ENCODE results near the gene WFDC2.

Gene WFDC2

GRCh38 chr20:45518282-45518681 is 48.7 kb downstream of the WFDC2 start:
- no peak overlapping the region for H3K4me3 ChIP-seq (ENCODE audit: low read length)
- TF ChIP-seq, protein P1, sequence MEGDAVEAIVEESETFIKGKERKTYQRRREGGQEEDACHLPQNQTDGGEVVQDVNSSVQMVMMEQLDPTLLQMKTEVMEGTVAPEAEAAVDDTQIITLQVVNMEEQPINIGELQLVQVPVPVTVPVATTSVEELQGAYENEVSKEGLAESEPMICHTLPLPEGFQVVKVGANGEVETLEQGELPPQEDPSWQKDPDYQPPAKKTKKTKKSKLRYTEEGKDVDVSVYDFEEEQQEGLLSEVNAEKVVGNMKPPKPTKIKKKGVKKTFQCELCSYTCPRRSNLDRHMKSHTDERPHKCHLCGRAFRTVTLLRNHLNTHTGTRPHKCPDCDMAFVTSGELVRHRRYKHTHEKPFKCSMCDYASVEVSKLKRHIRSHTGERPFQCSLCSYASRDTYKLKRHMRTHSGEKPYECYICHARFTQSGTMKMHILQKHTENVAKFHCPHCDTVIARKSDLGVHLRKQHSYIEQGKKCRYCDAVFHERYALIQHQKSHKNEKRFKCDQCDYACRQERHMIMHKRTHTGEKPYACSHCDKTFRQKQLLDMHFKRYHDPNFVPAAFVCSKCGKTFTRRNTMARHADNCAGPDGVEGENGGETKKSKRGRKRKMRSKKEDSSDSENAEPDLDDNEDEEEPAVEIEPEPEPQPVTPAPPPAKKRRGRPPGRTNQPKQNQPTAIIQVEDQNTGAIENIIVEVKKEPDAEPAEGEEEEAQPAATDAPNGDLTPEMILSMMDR (conservative IDR thresholded peaks at IDR 0.05; ENCODE audit: low read depth, low read length) = no peak
- no peak for DNase-seq (ENCODE audit: low read depth)

GRCh38 chr20:45523821-45524220 is 54.3 kb downstream of the WFDC2 start:
- H3K4me3 ChIP-seq (ENCODE audit: low read length) = no peak overlapping the region
- TF ChIP-seq, protein P1 (conservative IDR thresholded peaks at IDR 0.05; ENCODE audit: low read depth, low read length) = no peak
- no peak for DNase-seq (ENCODE audit: low read depth)

- TF ChIP-seq, protein P1 (conservative IDR thresholded peaks at IDR 0.05; ENCODE audit: low read depth, low read length) = no peak
- DNase-seq (ENCODE audit: low read depth) = no peak
Observed at GRCh38 chr20:45527294-45527693, 57.7 kb downstream of the WFDC2 start.

More at GRCh38 chr20:45527294-45527693, 57.7 kb downstream of the WFDC2 start:
- H3K4me3 ChIP-seq (ENCODE audit: low read length) = no peak overlapping the region
